ENCODE data around the gene B4GALT7.
"Not testable (repeated sequence)": the region's sequence is repeated elsewhere in the genome, so short reads cannot be mapped to it uniquely, and the experiment has no call there.

DNA sequence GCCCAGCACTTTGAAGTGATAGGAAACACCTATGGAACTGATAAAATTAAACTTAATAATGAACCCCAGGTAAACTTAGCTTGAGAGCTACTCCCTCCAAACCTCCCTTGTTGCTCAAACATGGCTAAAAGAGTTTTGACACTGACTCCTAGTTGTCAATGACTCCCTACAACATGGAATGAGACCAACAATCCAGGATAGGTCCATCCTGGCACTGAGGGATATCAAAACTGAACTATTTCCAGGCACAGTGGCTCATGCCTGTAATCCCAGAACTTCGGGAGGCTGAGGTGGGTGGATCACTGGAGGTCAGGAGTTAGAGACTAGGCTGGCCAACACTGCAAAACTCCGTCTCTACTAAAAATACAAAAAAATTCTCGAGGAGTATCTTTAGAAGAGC lies 58.6 kb downstream of the B4GALT7 start:
- not testable (repeated sequence) for TF ChIP-seq EZH2, EZH2phosphoT487 (IDR thresholded peaks at IDR 0.05)
- TF ChIP-seq, protein P1, sequence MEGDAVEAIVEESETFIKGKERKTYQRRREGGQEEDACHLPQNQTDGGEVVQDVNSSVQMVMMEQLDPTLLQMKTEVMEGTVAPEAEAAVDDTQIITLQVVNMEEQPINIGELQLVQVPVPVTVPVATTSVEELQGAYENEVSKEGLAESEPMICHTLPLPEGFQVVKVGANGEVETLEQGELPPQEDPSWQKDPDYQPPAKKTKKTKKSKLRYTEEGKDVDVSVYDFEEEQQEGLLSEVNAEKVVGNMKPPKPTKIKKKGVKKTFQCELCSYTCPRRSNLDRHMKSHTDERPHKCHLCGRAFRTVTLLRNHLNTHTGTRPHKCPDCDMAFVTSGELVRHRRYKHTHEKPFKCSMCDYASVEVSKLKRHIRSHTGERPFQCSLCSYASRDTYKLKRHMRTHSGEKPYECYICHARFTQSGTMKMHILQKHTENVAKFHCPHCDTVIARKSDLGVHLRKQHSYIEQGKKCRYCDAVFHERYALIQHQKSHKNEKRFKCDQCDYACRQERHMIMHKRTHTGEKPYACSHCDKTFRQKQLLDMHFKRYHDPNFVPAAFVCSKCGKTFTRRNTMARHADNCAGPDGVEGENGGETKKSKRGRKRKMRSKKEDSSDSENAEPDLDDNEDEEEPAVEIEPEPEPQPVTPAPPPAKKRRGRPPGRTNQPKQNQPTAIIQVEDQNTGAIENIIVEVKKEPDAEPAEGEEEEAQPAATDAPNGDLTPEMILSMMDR (IDR thresholded peaks at IDR 0.05), result not testable (repeated sequence)

All from neural progenitor cell (in vitro differentiated cells).